ENCODE results near the gene NKAIN2.

DNA sequence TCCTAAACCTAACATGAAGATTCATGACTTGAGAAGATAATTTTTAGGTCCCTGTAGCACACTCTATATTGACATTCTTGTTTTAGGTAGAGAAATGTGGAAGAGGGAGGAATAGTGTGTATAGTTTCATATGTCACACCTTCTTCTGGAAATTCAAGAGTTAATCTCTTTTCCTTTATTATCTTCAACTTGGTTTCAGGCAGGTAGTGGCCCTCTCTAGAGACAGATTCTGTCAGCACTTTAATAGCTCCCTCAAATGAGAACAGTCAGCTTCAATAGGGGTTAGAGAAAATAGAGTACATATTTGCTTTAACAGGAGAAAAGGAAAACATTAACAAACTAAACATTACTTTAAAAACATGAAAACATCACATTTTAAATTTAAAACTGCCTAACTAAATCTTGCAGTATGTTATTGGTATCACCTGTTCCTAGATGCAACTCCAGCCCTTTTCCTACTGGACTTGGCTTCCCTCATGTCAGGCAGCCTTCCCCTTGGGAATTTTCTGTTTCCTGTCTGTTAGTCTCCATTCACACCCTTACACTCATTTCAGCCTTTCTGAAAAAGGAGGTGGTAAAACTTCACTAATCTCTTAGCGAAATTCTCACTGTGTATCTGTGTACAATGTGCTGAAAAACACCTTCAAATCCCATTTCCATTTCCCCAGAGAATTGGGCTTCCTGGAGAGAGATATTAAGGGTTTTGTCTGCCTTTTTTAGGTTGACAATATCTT lies 966.3 kb downstream of the NKAIN2 start:
- TF ChIP-seq CTCF (conservative IDR thresholded peaks at IDR 0.05) (no peak), ZFX (IDR thresholded peaks at IDR 0.05) (no peak)

All from C4-2B (cell line).